Epithelial cell of proximal tubule (primary cell): ENCODE results near the gene EPB42. TPM values are rescaled to one million over a fixed set of nuclear protein-coding genes. Genes with fewer than 3 reads are reported as not detected.

ENCODE experiments used
- DNase-seq: peaks from one replicate; pipeline ENCODE4 v3.0.0-alpha.2; 2011; ENCODE audit warnings: low read depth
- H3K4me3 ChIP-seq: 2 replicates; pipeline ENCODE4 v1.5.1; 2011; ENCODE audit warnings: low read depth, mild to moderate bottlenecking, low read length
- CTCF ChIP-seq: conservative IDR thresholded peaks from 2 replicates; pipeline ENCODE4 v1.5.1; 2012; ENCODE audit warnings: low read depth, mild to moderate bottlenecking, low read length
- total RNA-seq: library from RNA; depleted of rRNA; stranded (reverse); fragments of >200 nt; gene quantifications from 2 replicates; pipeline ENCODE4 v1.2.3, GENCODE V29; 2015

EPB42 gene
- total RNA-seq, 1 donor from 2014 or later: not detected

GRCh38 chr15:43243020-43243645 is 22.3 kb upstream of the EPB42 start:
- DNase-seq: no peak
- no peak overlapping the region for H3K4me3 ChIP-seq
- no peak for TF ChIP-seq CTCF

- no peak for TF ChIP-seq CTCF
- no peak overlapping the region for H3K4me3 ChIP-seq
- DNase-seq: no peak
Observed at GRCh38 chr15:43242616-43243015, 21.8 kb upstream of the EPB42 start.

GRCh38 chr15:43241100-43241499 is 20.3 kb upstream of the EPB42 start:
- no peak overlapping the region for H3K4me3 ChIP-seq
- DNase-seq: no peak
- TF ChIP-seq CTCF: no peak

- no peak for TF ChIP-seq CTCF
- no peak overlapping the region for H3K4me3 ChIP-seq
- DNase-seq: no peak
Observed at GRCh38 chr15:43239732-43240491, 19.1 kb upstream of the EPB42 start.

GRCh38 chr15:43238671-43239131 is 17.9 kb upstream of the EPB42 start:
- no peak overlapping the region for H3K4me3 ChIP-seq
- no peak for DNase-seq
- no peak for TF ChIP-seq CTCF

GRCh38 chr15:43237842-43238470 is 17.1 kb upstream of the EPB42 start:
- TF ChIP-seq CTCF: no peak
- no peak overlapping the region for H3K4me3 ChIP-seq
- DNase-seq: no peak
